ENCODE data around the gene YARS1. TPM values are rescaled to one million over a fixed set of nuclear protein-coding genes. Genes with fewer than 3 reads are reported as not detected.

The YARS1 gene
- total RNA-seq, 1 experiment from 2014 or later: 120 TPM

- H3K27me3 ChIP-seq (ENCODE audit: control insufficient read depth, insufficient read depth, low read length): no peaks in the 10 kb centered on the region
- TF ChIP-seq POLR2AphosphoS5 (IDR thresholded peaks at IDR 0.05; ENCODE audit: low read depth, low read length): no peak
- TF ChIP-seq SIN3A (IDR thresholded peaks at IDR 0.05; ENCODE audit: borderline replicate concordance, insufficient read depth, low read depth, low read length): no peak
- TF ChIP-seq CTCF (IDR thresholded peaks at IDR 0.05): no peak
- TF ChIP-seq, protein P1, sequence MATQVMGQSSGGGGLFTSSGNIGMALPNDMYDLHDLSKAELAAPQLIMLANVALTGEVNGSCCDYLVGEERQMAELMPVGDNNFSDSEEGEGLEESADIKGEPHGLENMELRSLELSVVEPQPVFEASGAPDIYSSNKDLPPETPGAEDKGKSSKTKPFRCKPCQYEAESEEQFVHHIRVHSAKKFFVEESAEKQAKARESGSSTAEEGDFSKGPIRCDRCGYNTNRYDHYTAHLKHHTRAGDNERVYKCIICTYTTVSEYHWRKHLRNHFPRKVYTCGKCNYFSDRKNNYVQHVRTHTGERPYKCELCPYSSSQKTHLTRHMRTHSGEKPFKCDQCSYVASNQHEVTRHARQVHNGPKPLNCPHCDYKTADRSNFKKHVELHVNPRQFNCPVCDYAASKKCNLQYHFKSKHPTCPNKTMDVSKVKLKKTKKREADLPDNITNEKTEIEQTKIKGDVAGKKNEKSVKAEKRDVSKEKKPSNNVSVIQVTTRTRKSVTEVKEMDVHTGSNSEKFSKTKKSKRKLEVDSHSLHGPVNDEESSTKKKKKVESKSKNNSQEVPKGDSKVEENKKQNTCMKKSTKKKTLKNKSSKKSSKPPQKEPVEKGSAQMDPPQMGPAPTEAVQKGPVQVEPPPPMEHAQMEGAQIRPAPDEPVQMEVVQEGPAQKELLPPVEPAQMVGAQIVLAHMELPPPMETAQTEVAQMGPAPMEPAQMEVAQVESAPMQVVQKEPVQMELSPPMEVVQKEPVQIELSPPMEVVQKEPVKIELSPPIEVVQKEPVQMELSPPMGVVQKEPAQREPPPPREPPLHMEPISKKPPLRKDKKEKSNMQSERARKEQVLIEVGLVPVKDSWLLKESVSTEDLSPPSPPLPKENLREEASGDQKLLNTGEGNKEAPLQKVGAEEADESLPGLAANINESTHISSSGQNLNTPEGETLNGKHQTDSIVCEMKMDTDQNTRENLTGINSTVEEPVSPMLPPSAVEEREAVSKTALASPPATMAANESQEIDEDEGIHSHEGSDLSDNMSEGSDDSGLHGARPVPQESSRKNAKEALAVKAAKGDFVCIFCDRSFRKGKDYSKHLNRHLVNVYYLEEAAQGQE (IDR thresholded peaks at IDR 0.05; ENCODE audit: insufficient read depth in 1 of 2, low read depth in 2 of 2, low read length in 1 of 2): no peak
- TF ChIP-seq TCF7L2 (IDR thresholded peaks at IDR 0.05; ENCODE audit: low read depth, low read length): no peak
- H3K9me3 ChIP-seq (ENCODE audit: control insufficient read depth, insufficient read depth, low read depth, low read length): no peaks in the 10 kb centered on the region
- ChIA-PET POLR2A (no interaction called here), CTCF (no interaction called here)
- intact Hi-C loops (cut with micrococcal nuclease; ENCODE audit: unreplicated experiment) (no loop called here), in situ Hi-C loops (cut with HindIII; ENCODE audit: low pct_unique_long_range_greater_than_20kb, low sequenced_read_pairs) (no loop called here)
- BruUV-seq (replicated peaks): no TSS peak
- no peak overlapping the region for H3K4me3 ChIP-seq (ENCODE audit: low read depth in 2 of 2, low read length in 2 of 2)
- H3K27ac ChIP-seq (ENCODE audit: low read length): no peak overlapping the region
- ATAC-seq (no peak), DNase-seq (ENCODE audit: low read depth, low spot score) (no peak)
- peaks cover 10% of the 10 kb centered on the region for H3K4me1 ChIP-seq (ENCODE audit: control insufficient read depth, insufficient read depth, low read length)
- peaks cover 5% of the 10 kb centered on the region for H3K36me3 ChIP-seq (ENCODE audit: control insufficient read depth, insufficient read depth, low read length)
Measured at GRCh38 chr1:32811917-32812316, 5.2 kb downstream of the YARS1 start.

GRCh38 chr1:32811265-32811664, 5.9 kb downstream of the YARS1 start:
- intact Hi-C loops (cut with micrococcal nuclease; ENCODE audit: unreplicated experiment) (no loop called here), in situ Hi-C loops (cut with HindIII; ENCODE audit: low pct_unique_long_range_greater_than_20kb, low sequenced_read_pairs) (no loop called here)
- H3K4me1 ChIP-seq (ENCODE audit: control insufficient read depth, insufficient read depth, low read length): peaks cover 10% of the 10 kb centered on the region
- ATAC-seq: no peak
- no peaks in the 10 kb centered on the region for H3K9me3 ChIP-seq (ENCODE audit: control insufficient read depth, insufficient read depth, low read depth, low read length)
- no peak for DNase-seq (ENCODE audit: low read depth, low spot score)
- no peaks in the 10 kb centered on the region for H3K27me3 ChIP-seq (ENCODE audit: control insufficient read depth, insufficient read depth, low read length)
- H3K4me3 ChIP-seq (ENCODE audit: low read depth in 2 of 2, low read length in 2 of 2): no peak overlapping the region
- H3K27ac ChIP-seq (ENCODE audit: low read length): no peak overlapping the region
- CTCF ChIA-PET: no interaction called here
- BruUV-seq (replicated peaks): no TSS peak
- H3K36me3 ChIP-seq (ENCODE audit: control insufficient read depth, insufficient read depth, low read length): peaks cover 10% of the 10 kb centered on the region
- TF ChIP-seq TCF7L2 (IDR thresholded peaks at IDR 0.05; ENCODE audit: low read depth, low read length): no peak
- TF ChIP-seq POLR2AphosphoS5 (IDR thresholded peaks at IDR 0.05; ENCODE audit: low read depth, low read length): no peak
- TF ChIP-seq SIN3A (IDR thresholded peaks at IDR 0.05; ENCODE audit: borderline replicate concordance, insufficient read depth, low read depth, low read length): no peak
- TF ChIP-seq, protein P1 (IDR thresholded peaks at IDR 0.05; ENCODE audit: insufficient read depth in 1 of 2, low read depth in 2 of 2, low read length in 1 of 2): no peak
- TF ChIP-seq CTCF (IDR thresholded peaks at IDR 0.05): no peak
- POLR2A ChIA-PET: no interaction called here
